GM12873 (cell line): Measurements from ENCODE around the gene OXGR1.

Source experiments
- CTCF ChIP-seq: IDR thresholded peaks from 2 replicates; pipeline ENCODE4 v1.5.1; 2012; ENCODE audit warnings: low read depth, mild to moderate bottlenecking, moderate library complexity, low read length, control low read depth; ENCODE audit not compliant: insufficient read depth; ENCODE audit errors: missing control alignments

OXGR1 gene

GRCh38 chr13:96952595-96952994 lies 41.7 kb downstream of the OXGR1 start:
- no peak for TF ChIP-seq CTCF

DNA sequence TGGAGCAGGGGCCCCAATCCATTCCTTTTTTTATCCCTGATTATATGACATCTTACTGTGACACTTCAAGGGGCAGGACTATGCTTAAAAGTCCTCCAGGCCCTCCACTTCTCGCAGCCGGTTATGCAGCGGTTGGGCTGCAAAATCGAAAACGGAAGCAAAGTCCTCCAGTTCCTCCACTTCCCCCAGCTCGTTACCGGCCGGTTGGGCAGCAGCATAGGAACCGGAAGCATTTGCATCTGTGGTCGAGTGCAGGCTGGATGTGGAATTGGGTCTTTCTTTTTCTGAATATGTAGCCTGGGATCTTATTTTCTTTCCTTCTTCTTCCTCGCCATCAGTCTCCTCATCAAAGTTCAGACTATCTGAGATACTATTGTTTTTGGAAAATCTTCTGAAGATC lies 46.1 kb downstream of the OXGR1 start:
- TF ChIP-seq CTCF: no peak

GRCh38 chr13:96947343-96947910 lies 46.8 kb downstream of the OXGR1 start:
- TF ChIP-seq CTCF: no peak

- no peak for TF ChIP-seq CTCF
Observed at GRCh38 chr13:96946709-96947311, 47.5 kb downstream of the OXGR1 start.

DNA sequence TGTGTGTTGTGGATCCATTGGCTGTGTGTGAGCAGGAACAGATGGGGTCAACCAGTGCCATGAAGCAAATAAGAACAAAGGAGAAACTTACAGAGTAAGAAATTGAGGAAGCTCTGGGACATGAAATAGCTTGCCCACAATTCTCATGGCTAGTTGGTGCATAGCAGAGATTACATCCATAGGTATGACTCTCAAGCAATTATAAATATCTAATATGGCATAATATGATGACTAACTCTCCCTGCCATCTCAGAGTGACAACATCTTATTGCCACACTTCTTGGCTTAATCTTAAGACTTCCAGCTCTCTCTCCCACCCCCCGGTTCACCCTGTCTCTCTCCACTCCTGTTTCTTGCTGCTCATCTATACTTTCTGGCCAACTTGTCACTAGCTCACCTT lies 53.3 kb downstream of the OXGR1 start:
- no peak for TF ChIP-seq CTCF

GRCh38 chr13:96935901-96936300 lies 58.4 kb downstream of the OXGR1 start:
- no peak for TF ChIP-seq CTCF
